Nephron progenitor cell (in vitro differentiated cells): ENCODE data around the gene PCDHGA8.
"Not testable (repeated sequence)": the region's sequence is repeated elsewhere in the genome, so short reads cannot be mapped to it uniquely, and the experiment has no call there.

Experiments
- DNase-seq: peaks from one replicate; pipeline ENCODE4 v3.0.0; 2021
- H3K27ac Mint-ChIP-seq: 2 replicates; pipeline ENCODE4 v1.8.0; 2021; ENCODE audit warnings: mild to moderate bottlenecking, moderate library complexity, mixed read lengths
- H3K27me3 Mint-ChIP-seq: 2 replicates; pipeline ENCODE4 v1.8.0; 2021; ENCODE audit warnings: mild to moderate bottlenecking, low read depth, mixed read lengths; ENCODE audit not compliant: poor library complexity
- H3K36me3 Mint-ChIP-seq: 2 replicates; pipeline ENCODE4 v1.8.0; 2021; ENCODE audit warnings: low read depth, mixed read lengths
- H3K4me1 Mint-ChIP-seq: 2 replicates; pipeline ENCODE4 v1.8.0; 2021; ENCODE audit warnings: mixed read lengths
- H3K4me3 Mint-ChIP-seq: 2 replicates; pipeline ENCODE4 v1.8.0; 2021; ENCODE audit warnings: mild to moderate bottlenecking, moderate library complexity, mixed read lengths
- H3K9me3 Mint-ChIP-seq: 2 replicates; pipeline ENCODE4 v1.8.0; 2021; ENCODE audit warnings: mild to moderate bottlenecking, moderate library complexity, mixed read lengths
- CTCF ChIP-seq: fragments of 200-600 bp; sonication (generic); IDR thresholded peaks from 2 replicates; pipeline ENCODE4 v1.5.0; 2021; ENCODE audit warnings: antibody characterized with exemption

PCDHGA8 gene

GRCh38 chr5:141392429-141393198, at the start of gene PCDHGA8:
Gene PCDHGA8 (plus strand): TSS chr5:141392633. CDS start chr5:141392814, 181 bp downstream.
- H3K27ac Mint-ChIP-seq: no peak within 1 kb of the TSS
- peaks cover 95% of the 10 kb centered on the region for H3K9me3 Mint-ChIP-seq
- H3K27me3 Mint-ChIP-seq: peaks cover 3% of the 10 kb centered on the region
- no peak for TF ChIP-seq CTCF
- no peak within 1 kb of the TSS for H3K4me3 Mint-ChIP-seq
- DNase-seq: no peak
- H3K36me3 Mint-ChIP-seq: peaks cover 80% of the 10 kb centered on the region
- no peaks in the 10 kb centered on the region for H3K4me1 Mint-ChIP-seq

DNA sequence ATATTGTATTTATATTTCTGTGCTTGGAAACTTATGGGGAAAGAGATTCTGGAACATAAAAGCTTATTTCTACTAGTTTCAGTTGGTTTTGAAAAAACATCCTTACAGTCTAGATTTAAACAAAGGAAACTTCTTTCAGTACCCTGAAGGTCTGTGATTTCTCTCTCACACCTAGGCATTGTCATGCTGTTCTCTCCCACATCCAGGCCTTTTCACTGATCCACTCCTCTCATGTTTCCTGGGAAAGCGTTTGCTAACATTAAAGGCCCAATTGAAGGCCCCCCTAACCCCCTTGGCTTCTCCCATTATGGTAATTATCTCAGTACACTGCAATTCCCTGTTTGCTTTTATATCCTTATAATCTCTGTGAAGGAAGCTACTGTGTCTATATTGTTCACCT, 49.7 kb upstream of the PCDHGA8 start:
- Mint-ChIP-seq H3K27ac (no peak overlapping the region), H3K36me3 (peaks cover 24% of the 10 kb centered on the region), H3K4me1 (no peaks in the 10 kb centered on the region), H3K9me3 (peaks cover 89% of the 10 kb centered on the region), H3K27me3 (peaks cover 3% of the 10 kb centered on the region), H3K4me3 (no peak overlapping the region)
- no peak for DNase-seq
- no peak for TF ChIP-seq CTCF

GRCh38 chr5:141343242-141343952, 49.0 kb upstream of the PCDHGA8 start, which contains the start of gene PCDHGA3:
Gene PCDHGA3 (plus strand): TSS chr5:141343829. CDS start chr5:141344034, 205 bp downstream.
- no peak for DNase-seq
- Mint-ChIP-seq H3K27ac (no peak within 1 kb of the TSS), H3K27me3 (peaks cover 3% of the 10 kb centered on the region), H3K36me3 (peaks cover 23% of the 10 kb centered on the region), H3K4me3 (no peak within 1 kb of the TSS), H3K4me1 (no peaks in the 10 kb centered on the region), H3K9me3 (peaks cover 87% of the 10 kb centered on the region)
- TF ChIP-seq CTCF: no peak

- Mint-ChIP-seq H3K36me3 (peaks cover 18% of the 10 kb centered on the region), H3K4me3 (no peak overlapping the region), H3K4me1 (no peaks in the 10 kb centered on the region), H3K9me3 (peaks cover 87% of the 10 kb centered on the region), H3K27ac (no peak overlapping the region), H3K27me3 (no peaks in the 10 kb centered on the region)
- TF ChIP-seq CTCF: no peak
- no peak for DNase-seq
Observed at GRCh38 chr5:141343953-141344463, 48.4 kb upstream of the PCDHGA8 start.

DNA sequence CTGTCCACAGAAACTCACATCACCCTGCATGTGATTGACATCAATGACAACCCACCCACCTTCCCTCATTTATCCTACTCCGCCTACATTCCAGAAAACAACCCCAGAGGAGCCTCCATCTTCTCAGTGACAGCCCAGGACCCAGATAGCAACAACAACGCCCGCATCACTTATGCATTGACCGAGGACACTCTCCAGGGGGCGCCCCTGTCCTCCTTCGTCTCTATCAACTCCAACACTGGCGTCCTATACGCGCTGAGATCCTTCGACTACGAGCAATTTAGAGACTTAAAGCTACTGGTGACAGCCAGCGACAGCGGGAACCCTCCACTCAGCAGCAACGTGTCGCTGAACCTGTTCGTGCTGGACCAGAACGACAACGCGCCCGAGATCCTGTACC, 47.1 kb upstream of the PCDHGA8 start:
- H3K36me3 Mint-ChIP-seq: peaks cover 21% of the 10 kb centered on the region
- peaks cover 87% of the 10 kb centered on the region for H3K9me3 Mint-ChIP-seq

GRCh38 chr5:141346017-141346416, 46.4 kb upstream of the PCDHGA8 start:
- H3K4me1 Mint-ChIP-seq, DNase-seq, H3K27ac Mint-ChIP-seq, H3K4me3 Mint-ChIP-seq, H3K27me3 Mint-ChIP-seq: not testable (repeated sequence)
- peaks cover 22% of the 10 kb centered on the region for H3K36me3 Mint-ChIP-seq
- peaks cover 90% of the 10 kb centered on the region for H3K9me3 Mint-ChIP-seq

More for the DNA sequence above, 47.1 kb upstream of the PCDHGA8 start:
- Mint-ChIP-seq H3K4me3 (no peak overlapping the region), H3K4me1 (no peaks in the 10 kb centered on the region), H3K27me3 (peaks cover 4% of the 10 kb centered on the region), H3K27ac (no peak overlapping the region)
- TF ChIP-seq CTCF: no peak
- no peak for DNase-seq
